GM18868 (cell line): ENCODE data around the gene THAP9.

ENCODE experiments used
- ATAC-seq: cut with Tn5 transposase; IDR thresholded peaks from one replicate; pipeline ENCODE4 v1.9.1; 2021; ENCODE audit warnings: mild to moderate bottlenecking, moderate library complexity; ENCODE audit not compliant: unreplicated experiment

Gene THAP9

GRCh38 chr4:82948647-82949204 lies 48.2 kb downstream of the THAP9 start:
- no peak for ATAC-seq

- ATAC-seq = no peak
Observed at GRCh38 chr4:82951196-82951595, 50.7 kb downstream of the THAP9 start.

- ATAC-seq = no peak
Observed at GRCh38 chr4:82954212-82954611, 53.7 kb downstream of the THAP9 start.

- ATAC-seq = no peak
Observed at GRCh38 chr4:82957045-82957444, 56.5 kb downstream of the THAP9 start.

GRCh38 chr4:82965763-82966162 lies 65.2 kb downstream of the THAP9 start:
- no peak for ATAC-seq

- ATAC-seq = peak; percentile 89
Observed at GRCh38 chr4:82968972-82969371, 68.4 kb downstream of the THAP9 start.

- peak; percentile 3 for ATAC-seq
Observed at GRCh38 chr4:82969414-82969813, 68.9 kb downstream of the THAP9 start.
